ENCODE measurements around the gene SPIB. TPM values are rescaled to one million over a fixed set of nuclear protein-coding genes. Genes with fewer than 3 reads are reported as not detected.
A peak's percentile ranks its signal among the peaks of the same experiment; 100 is the strongest.

Gene SPIB
- total RNA-seq, 1 donor from 2014 or later, result 0.12 TPM

GRCh38 chr19:50380751-50381151 is 38.0 kb upstream of the SPIB start:
- peaks cover 40% of the 10 kb centered on the region for H3K4me1 ChIP-seq
- peaks cover 60% of the 10 kb centered on the region for H3K36me3 ChIP-seq

GRCh38 chr19:50381881-50382729 is 36.6 kb upstream of the SPIB start:
- no peak for TF ChIP-seq CTCF (IDR thresholded peaks at IDR 0.05)
- ATAC-seq, result no peak
- Histone ChIP-seq H3K4me1 (peaks cover 46% of the 10 kb centered on the region), H3K27me3 (ENCODE audit: low read depth) (no peaks in the 10 kb centered on the region), H3K36me3 (peaks cover 60% of the 10 kb centered on the region), H3K27ac (no peak overlapping the region), H3K4me3 (no peak overlapping the region), H3K9me3 (no peaks in the 10 kb centered on the region)
- DNase-seq, result no peak
- intact Hi-C loops (cut with DNase I), result no loop called here

More at GRCh38 chr19:50380751-50381151, 38.0 kb upstream of the SPIB start:
- H3K4me3 ChIP-seq, result no peak overlapping the region
- ATAC-seq, result no peak
- intact Hi-C loops (cut with DNase I), result no loop called here
- H3K27ac ChIP-seq, result no peak overlapping the region
- H3K9me3 ChIP-seq, result no peaks in the 10 kb centered on the region
- H3K27me3 ChIP-seq (ENCODE audit: low read depth), result no peaks in the 10 kb centered on the region
- DNase-seq, result peak; percentile 57
- no peak for TF ChIP-seq CTCF (IDR thresholded peaks at IDR 0.05)

GRCh38 chr19:50383001-50383851 is 35.5 kb upstream of the SPIB start:
- H3K9me3 ChIP-seq, result no peaks in the 10 kb centered on the region
- H3K4me1 ChIP-seq, result peaks cover 42% of the 10 kb centered on the region
- H3K27ac ChIP-seq, result peak overlapping the region; percentile 79
- intact Hi-C loops (cut with DNase I), result no loop called here
- no peak for DNase-seq
- H3K36me3 ChIP-seq, result peaks cover 49% of the 10 kb centered on the region
- no peak for ATAC-seq
- TF ChIP-seq CTCF (IDR thresholded peaks at IDR 0.05), result no peak
- H3K27me3 ChIP-seq (ENCODE audit: low read depth), result no peaks in the 10 kb centered on the region
- H3K4me3 ChIP-seq, result peak overlapping the region; percentile 68

- H3K9me3 ChIP-seq, result no peaks in the 10 kb centered on the region
- peak; percentile 96 to 97 for ATAC-seq
- peak; percentile 99 for DNase-seq
- intact Hi-C loops (cut with DNase I), result no loop called here
- no peak for TF ChIP-seq CTCF (IDR thresholded peaks at IDR 0.05)
- H3K27ac ChIP-seq, result peak within 1 kb of the TSS; percentile 79
- H3K36me3 ChIP-seq, result peaks cover 41% of the 10 kb centered on the region
- H3K4me1 ChIP-seq, result peaks cover 42% of the 10 kb centered on the region
- H3K27me3 ChIP-seq (ENCODE audit: low read depth), result no peaks in the 10 kb centered on the region
- peak within 1 kb of the TSS; percentile 68 for H3K4me3 ChIP-seq
These were observed 34.7 kb upstream of the SPIB start, which contains the start of gene POLD1 for GRCh38 chr19:50383852-50384684. Gene POLD1, plus strand, starts transcription at chr19:50384347. Its CDS starts 14,505 bp downstream, at chr19:50398852.
